HG03175 (cell line): ENCODE measurements around the gene TRH.

ENCODE experiments used
- ATAC-seq: cut with Tn5 transposase; IDR thresholded peaks from one replicate; pipeline ENCODE4 v1.9.1; 2021; ENCODE audit warnings: mild to moderate bottlenecking, moderate library complexity; ENCODE audit not compliant: unreplicated experiment

The TRH gene

DNA sequence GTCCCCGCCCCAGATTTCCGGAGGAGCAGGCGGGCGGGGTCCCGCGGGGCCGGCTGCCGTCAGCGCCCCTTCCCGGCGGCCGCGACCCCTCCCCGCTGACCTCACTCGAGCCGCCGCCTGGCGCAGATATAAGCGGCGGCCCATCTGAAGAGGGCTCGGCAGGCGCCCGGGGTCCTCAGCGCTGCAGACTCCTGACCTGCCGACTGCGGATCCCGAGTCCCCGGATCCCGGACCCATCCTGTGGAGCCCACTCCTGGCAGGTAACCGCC is at the start of gene TRH:
TSS of gene TRH (plus strand) at position 157 of the 269 bp plus-strand sequence. CDS start 1,097 bp downstream, outside the sequence.
- ATAC-seq = no peak

GRCh38 chr3:129927072-129927471 is 47.4 kb upstream of the TRH start:
- ATAC-seq = no peak

- no peak for ATAC-seq
These were observed 45.1 kb upstream of the TRH start for GRCh38 chr3:129929383-129929782.

DNA sequence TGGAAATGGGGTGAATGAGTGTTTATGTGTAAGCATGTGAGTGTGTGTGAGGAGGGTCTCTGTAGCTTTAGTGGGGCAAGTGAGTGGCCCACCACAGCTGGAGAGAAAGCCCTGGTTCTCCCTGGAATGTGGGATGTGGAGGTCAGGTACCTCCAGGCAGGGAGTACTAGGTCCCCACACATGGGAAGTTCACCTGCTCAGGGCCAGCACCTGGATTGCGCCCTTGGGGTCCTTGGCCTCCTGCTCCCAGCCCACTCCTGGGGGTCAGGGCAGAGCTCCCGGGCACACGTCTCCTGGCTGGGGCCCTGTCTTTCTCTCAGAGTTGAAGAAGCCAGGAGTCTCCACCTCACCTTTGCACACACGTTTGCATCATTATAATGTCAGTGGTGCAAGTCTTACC is 41.0 kb upstream of the TRH start:
- no peak for ATAC-seq

GRCh38 chr3:129934234-129935123 is 40.0 kb upstream of the TRH start:
- ATAC-seq = no peak

- ATAC-seq = no peak
These were observed 37.8 kb upstream of the TRH start for GRCh38 chr3:129936757-129937156.

DNA sequence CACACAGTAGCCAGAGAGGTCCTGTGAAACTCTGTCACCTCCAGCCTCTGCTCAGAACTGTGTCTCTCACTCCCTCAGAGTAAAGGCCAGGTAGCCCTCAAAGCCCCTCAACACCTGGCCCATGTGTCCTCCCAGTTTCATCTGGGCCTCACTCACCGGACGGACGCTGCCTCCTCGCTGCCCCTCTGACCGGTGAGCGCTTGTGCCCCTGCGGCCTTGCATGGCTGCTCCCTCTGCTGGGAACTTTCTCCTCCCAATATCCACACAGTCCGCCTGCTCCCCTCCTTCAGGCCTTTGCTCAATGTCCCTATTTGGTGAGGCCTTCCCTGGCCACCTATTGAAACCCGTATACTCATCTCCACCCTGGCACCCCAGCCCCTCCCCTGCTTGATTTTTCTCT is 36.8 kb upstream of the TRH start:
- no peak for ATAC-seq

DNA sequence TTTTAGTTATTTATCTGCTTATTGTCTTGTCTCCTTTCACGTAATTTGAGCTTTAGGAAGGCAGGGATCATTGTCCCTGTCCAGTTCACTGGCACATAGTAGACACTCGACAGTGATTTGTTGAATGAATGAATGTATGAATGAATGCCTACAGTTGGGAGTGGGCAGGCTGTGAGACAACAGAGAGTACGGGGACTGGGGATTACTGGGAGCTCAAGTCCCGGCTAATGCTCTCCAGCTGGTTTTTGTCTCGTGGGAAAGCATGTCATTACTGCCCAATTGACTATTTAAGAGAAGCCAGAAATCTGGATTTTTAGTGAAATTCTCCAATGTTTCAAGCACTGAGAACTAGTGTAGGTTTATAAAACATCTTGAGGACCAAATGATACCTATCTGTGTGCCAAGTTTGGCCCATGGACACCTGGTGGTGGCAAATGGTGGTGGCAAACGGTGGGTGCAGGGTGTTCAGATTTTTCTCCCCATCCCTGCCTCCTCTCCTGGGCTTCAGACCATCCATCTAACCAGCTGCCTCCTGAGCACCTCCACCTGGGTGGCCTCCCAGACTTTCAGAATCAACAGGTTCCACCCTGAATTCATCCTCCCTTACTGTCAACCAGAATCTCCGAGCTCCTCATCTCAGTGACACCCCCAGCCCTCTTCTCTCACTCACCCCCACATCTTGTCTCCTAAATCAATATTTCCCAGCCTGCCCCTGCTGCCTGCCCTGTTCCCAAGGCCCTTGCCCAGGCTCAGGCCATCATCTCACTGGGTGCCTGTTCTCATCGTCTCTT is 36.2 kb upstream of the TRH start:
- ATAC-seq = no peak

GRCh38 chr3:129940086-129940485 is 34.4 kb upstream of the TRH start:
- no peak for ATAC-seq

DNA sequence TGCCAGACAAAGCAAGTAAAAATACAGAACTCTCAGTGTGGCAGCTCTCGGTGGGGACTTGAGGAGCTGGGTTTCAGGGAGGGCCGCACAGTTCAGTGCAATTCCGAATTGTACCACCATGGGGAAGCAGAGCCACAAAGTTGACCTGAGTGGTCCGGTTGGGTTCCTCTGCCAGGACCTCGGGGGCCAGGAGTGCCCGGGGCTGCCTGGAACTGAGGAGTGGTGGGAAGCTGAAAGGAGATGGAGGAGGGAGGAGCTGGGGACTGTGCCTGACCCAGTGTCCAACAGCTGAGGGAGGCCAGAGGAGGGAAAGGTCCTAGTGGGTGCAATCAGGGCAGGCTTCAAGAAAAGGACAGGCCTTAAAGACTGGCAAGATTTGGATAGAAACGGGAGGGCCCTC is 32.2 kb upstream of the TRH start:
- peak; percentile 81 for ATAC-seq

- no peak for ATAC-seq
These were observed 31.5 kb upstream of the TRH start for GRCh38 chr3:129943020-129943419.

GRCh38 chr3:129944709-129945108 is 29.8 kb upstream of the TRH start:
- ATAC-seq = no peak

GRCh38 chr3:129947538-129948240 is 26.8 kb upstream of the TRH start:
- ATAC-seq = no peak

GRCh38 chr3:129950318-129951046 is 24.0 kb upstream of the TRH start:
- no peak for ATAC-seq

DNA sequence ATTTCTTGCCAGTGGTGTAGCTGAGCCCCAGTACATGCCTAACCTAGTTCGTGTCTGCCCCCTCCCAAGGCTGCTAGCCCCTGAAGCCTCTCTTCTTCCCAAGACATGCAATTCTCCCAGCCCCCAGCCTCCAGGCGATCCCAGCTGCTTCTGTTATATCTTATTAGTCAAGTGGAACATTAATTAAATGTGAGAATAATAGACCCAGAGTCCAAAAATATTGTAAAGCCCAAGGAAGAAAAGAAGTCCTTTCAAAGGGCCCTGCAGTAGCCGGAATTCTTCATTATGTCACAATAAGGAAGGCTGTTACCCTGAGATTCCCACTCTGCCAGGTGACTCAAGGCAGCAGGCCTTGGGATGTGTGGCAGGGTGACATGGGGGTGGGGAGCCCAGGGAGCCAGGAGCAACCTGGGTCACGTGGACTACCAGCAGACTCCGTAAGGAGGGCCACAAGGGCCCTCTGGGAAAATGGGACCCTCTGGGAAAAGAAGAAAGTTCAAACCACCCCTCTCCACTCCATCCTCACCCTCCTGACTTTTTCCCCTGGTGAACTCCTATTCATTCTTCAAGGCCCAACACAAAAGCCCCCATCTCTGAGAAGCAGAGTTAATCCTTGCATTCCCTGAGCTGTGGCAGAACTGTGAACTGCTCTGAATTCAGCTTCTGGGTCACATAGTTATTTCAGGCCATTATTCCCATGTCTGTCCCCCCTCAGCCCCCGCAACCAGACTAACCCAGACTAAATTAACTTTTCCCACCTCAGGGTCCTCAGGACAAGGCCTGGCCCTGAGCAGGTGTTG is 21.8 kb upstream of the TRH start:
- no peak for ATAC-seq

- no peak for ATAC-seq
These were observed 20.9 kb upstream of the TRH start for GRCh38 chr3:129953621-129954020.

- ATAC-seq = no peak
These were observed 20.0 kb upstream of the TRH start for GRCh38 chr3:129954514-129954913.

DNA sequence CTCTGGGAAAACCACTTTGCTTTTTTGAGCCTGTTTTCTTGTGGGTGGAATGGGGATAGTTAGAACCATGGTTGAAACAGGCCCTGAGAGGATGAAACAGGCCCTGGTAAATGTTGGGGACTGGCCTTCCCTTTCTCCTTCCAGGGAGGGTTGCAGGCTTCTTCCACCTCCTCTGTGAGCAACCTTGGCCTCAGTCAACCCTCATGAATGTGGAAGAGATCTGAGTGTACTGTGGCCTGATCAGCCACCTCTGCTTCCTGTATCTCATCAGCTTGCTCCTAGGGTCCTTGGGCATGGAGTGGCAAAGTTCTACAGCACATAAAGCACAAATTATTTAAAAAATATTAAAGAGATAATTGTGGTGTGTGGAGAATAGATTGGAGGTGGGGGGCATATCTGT is 17.6 kb upstream of the TRH start:
- ATAC-seq = no peak

- no peak for ATAC-seq
These were observed 15.8 kb upstream of the TRH start for GRCh38 chr3:129958755-129959154.

GRCh38 chr3:129961141-129961541 is 13.4 kb upstream of the TRH start:
- no peak for ATAC-seq
